ENCODE measurements around the gene CRIM1. TPM values are rescaled to one million over a fixed set of nuclear protein-coding genes. Genes with fewer than 3 reads are reported as not detected.

CRIM1 gene
- total RNA-seq, 2 experiments from 2014 or later, result 1.8 to 2.3 TPM

- H3K9me3 Mint-ChIP-seq, result no peaks in the 10 kb centered on the region
- peaks cover 10% of the 10 kb centered on the region for H3K4me1 Mint-ChIP-seq
- H3K27ac Mint-ChIP-seq, result peak overlapping the region; percentile 63
- no peak for DNase-seq
- H3K36me3 Mint-ChIP-seq (ENCODE audit: low read depth), result peaks cover 71% of the 10 kb centered on the region
- ChIA-PET CTCF (interaction anchor here (1.5 kb wide), 1 partner anchor 8 kb away, joined by 4 read pairs; no protein-coding TSS in a partner anchor), POLR2A (no interaction called here)
- H3K4me3 Mint-ChIP-seq, result no peak overlapping the region
- no peaks in the 10 kb centered on the region for H3K27me3 Mint-ChIP-seq
These were observed 223.0 kb downstream of the CRIM1 start for GRCh38 chr2:36578343-36579296.

GRCh38 chr2:36579297-36579664 lies 223.7 kb downstream of the CRIM1 start:
- no peak overlapping the region for H3K27ac Mint-ChIP-seq
- no peak overlapping the region for H3K4me3 Mint-ChIP-seq
- no peaks in the 10 kb centered on the region for H3K9me3 Mint-ChIP-seq
- ChIA-PET CTCF (no interaction called here), POLR2A (no interaction called here)
- H3K27me3 Mint-ChIP-seq, result no peaks in the 10 kb centered on the region
- H3K36me3 Mint-ChIP-seq (ENCODE audit: low read depth), result peaks cover 74% of the 10 kb centered on the region
- no peak for DNase-seq
- H3K4me1 Mint-ChIP-seq, result peaks cover 10% of the 10 kb centered on the region

DNA sequence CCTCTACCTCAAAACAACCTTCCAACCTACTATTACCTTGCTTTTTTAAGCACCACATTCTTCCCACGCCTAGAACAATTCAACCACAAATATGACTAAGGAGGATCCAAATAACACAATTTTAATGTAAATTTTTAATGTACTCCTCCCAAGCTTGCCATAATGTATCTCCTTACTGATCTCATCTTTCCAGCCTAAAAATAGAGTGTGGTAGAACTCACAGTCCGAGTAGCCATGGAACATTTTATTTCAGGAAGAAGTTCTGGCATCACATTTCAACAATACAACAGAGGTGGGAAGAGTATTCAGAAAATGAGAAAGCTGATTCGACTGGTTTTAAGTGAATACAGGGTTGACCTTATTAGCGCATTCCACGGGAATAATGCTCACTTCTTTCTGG lies 227.0 kb downstream of the CRIM1 start:
- Mint-ChIP-seq H3K27me3 (no peaks in the 10 kb centered on the region), H3K27ac (no peak overlapping the region), H3K4me3 (no peak overlapping the region), H3K4me1 (peaks cover 10% of the 10 kb centered on the region), H3K9me3 (no peaks in the 10 kb centered on the region), H3K36me3 (ENCODE audit: low read depth) (peaks cover 73% of the 10 kb centered on the region)
- ChIA-PET CTCF (no interaction called here), POLR2A (no interaction called here)
- DNase-seq, result no peak

GRCh38 chr2:36582951-36583350 lies 227.4 kb downstream of the CRIM1 start:
- Mint-ChIP-seq H3K27me3 (no peaks in the 10 kb centered on the region), H3K4me3 (no peak overlapping the region), H3K9me3 (no peaks in the 10 kb centered on the region), H3K27ac (no peak overlapping the region), H3K36me3 (ENCODE audit: low read depth) (peaks cover 69% of the 10 kb centered on the region), H3K4me1 (peaks cover 10% of the 10 kb centered on the region)
- ChIA-PET CTCF (interaction anchor here (0.7 kb wide), 1 partner anchor 26 kb away, joined by 3 read pairs; no protein-coding TSS in a partner anchor), POLR2A (no interaction called here)
- no peak for DNase-seq

- DNase-seq, result no peak
- H3K27me3 Mint-ChIP-seq, result no peaks in the 10 kb centered on the region
- ChIA-PET CTCF (no interaction called here), POLR2A (no interaction called here)
- H3K36me3 Mint-ChIP-seq (ENCODE audit: low read depth), result peaks cover 60% of the 10 kb centered on the region
- H3K4me3 Mint-ChIP-seq, result no peak overlapping the region
- H3K27ac Mint-ChIP-seq, result no peak overlapping the region
- H3K9me3 Mint-ChIP-seq, result no peaks in the 10 kb centered on the region
- H3K4me1 Mint-ChIP-seq, result no peaks in the 10 kb centered on the region
These were observed 228.7 kb downstream of the CRIM1 start for GRCh38 chr2:36584148-36584794.

GRCh38 chr2:36586672-36587071 lies 231.1 kb downstream of the CRIM1 start:
- peaks cover 47% of the 10 kb centered on the region for H3K36me3 Mint-ChIP-seq (ENCODE audit: low read depth)
- no peaks in the 10 kb centered on the region for H3K27me3 Mint-ChIP-seq
- H3K9me3 Mint-ChIP-seq, result no peaks in the 10 kb centered on the region
- H3K4me1 Mint-ChIP-seq, result no peaks in the 10 kb centered on the region
- CTCF ChIA-PET, result interaction anchor here (1.3 to 1.4 kb wide), 2 partner anchors 8 to 30 kb away, joined by 3 to 4 read pairs; no protein-coding TSS in a partner anchor
- H3K4me3 Mint-ChIP-seq, result no peak overlapping the region
- POLR2A ChIA-PET, result no interaction called here
- H3K27ac Mint-ChIP-seq, result no peak overlapping the region
- DNase-seq, result no peak

DNA sequence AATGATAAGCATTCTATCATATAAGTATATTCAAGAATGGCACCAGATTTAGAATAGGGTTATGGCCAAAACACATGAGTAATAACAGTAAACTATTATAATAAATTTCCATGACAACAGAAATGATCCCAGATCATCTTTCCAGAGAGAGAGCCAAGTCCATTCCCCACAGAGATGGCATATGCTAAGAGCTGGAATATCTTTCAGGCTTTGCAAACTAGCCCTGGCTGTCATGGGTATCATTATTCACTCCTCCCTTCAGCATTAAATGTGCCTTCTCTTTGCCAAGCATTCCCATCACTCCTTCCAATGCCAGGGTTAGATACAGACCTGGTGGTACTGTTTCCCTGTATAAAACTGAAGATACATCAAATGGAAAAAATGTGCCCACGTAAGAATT lies 231.5 kb downstream of the CRIM1 start:
- Mint-ChIP-seq H3K9me3 (no peaks in the 10 kb centered on the region), H3K27ac (no peak overlapping the region), H3K36me3 (ENCODE audit: low read depth) (peaks cover 47% of the 10 kb centered on the region), H3K27me3 (no peaks in the 10 kb centered on the region), H3K4me3 (no peak overlapping the region), H3K4me1 (no peaks in the 10 kb centered on the region)
- ChIA-PET CTCF (interaction anchor here (1.3 to 1.4 kb wide), 2 partner anchors 9 to 31 kb away, joined by 3 to 4 read pairs; no protein-coding TSS in a partner anchor), POLR2A (no interaction called here)
- DNase-seq, result no peak

DNA sequence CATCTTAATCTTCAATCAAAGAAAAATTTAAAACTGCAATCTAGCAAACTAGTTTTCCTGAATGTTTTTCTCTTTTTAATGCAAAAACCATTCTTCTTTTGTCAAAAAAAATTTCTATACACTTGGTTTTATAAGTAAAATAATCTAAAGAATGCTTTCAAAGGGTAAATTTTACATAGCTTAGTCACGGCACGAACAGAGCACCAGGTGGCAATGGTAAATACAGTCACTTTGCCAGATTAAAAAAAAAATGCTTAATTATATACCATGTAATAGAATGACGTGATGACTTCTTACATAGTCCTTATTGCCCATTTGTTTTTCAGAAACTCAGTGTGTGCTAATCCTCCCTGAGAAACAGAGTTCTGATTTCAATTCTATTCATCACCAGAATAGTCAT lies 232.0 kb downstream of the CRIM1 start:
- POLR2A ChIA-PET, result no interaction called here
- Mint-ChIP-seq H3K36me3 (ENCODE audit: low read depth) (peaks cover 44% of the 10 kb centered on the region), H3K9me3 (no peaks in the 10 kb centered on the region), H3K4me1 (no peaks in the 10 kb centered on the region), H3K4me3 (no peak overlapping the region), H3K27ac (no peak overlapping the region), H3K27me3 (no peaks in the 10 kb centered on the region)
- DNase-seq, result no peak
- CTCF ChIA-PET, result interaction anchor here (1.3 kb wide), 1 partner anchor 9 kb away, joined by 4 read pairs; no protein-coding TSS in a partner anchor

DNA sequence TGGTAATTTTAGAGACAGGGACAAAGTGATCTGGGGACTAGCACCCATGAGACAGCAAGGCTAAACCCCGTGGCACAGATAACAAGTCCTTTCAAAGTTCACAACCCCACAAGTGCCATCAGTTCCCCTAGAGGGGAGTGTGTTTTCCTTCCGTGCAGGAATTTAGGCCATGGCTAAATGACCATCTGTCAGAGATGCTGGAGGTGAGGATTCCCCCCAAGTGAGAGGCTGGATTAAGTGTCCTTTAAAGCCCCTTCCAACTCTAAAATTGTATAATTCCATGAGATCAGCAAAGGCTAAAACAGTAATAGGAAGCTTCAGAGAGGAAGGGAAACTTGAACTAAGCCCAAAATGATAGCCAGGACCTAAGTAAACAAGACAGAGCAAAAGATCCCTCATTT lies 233.7 kb downstream of the CRIM1 start:
- no peaks in the 10 kb centered on the region for H3K9me3 Mint-ChIP-seq
- no peaks in the 10 kb centered on the region for H3K4me1 Mint-ChIP-seq
- H3K36me3 Mint-ChIP-seq (ENCODE audit: low read depth), result peaks cover 37% of the 10 kb centered on the region
- ChIA-PET CTCF (no interaction called here), POLR2A (no interaction called here)
- no peak overlapping the region for H3K4me3 Mint-ChIP-seq
- H3K27ac Mint-ChIP-seq, result no peak overlapping the region
- H3K27me3 Mint-ChIP-seq, result no peaks in the 10 kb centered on the region
- no peak for DNase-seq

DNA sequence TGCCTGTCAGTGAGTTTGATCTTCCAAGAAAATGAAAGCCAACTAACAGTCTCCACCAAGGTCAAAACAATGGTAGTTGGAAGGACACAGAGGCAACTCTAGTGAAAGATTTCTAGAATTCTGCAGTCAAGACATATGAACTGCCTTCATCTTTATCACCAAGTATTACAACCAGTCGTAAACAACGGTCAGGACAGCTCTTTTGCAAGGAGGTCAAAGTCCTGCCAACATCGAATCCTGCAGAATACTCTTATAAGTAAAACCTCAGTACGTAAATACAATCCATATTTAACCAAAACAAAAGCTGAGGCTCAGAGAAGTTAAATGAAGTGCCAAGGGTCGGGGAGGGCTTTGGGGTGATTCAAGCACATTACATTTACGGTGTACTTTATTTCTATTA lies 239.3 kb downstream of the CRIM1 start:
- no peak overlapping the region for H3K4me3 Mint-ChIP-seq
- H3K9me3 Mint-ChIP-seq, result no peaks in the 10 kb centered on the region
- ChIA-PET CTCF (interaction anchor here (1.0 kb wide), 1 partner anchor 38 kb away, joined by 3 read pairs; no protein-coding TSS in a partner anchor), POLR2A (no interaction called here)
- H3K27ac Mint-ChIP-seq, result no peak overlapping the region
- H3K4me1 Mint-ChIP-seq, result peaks cover 19% of the 10 kb centered on the region
- DNase-seq, result no peak
- H3K27me3 Mint-ChIP-seq, result no peaks in the 10 kb centered on the region
- H3K36me3 Mint-ChIP-seq (ENCODE audit: low read depth), result peaks cover 12% of the 10 kb centered on the region

DNA sequence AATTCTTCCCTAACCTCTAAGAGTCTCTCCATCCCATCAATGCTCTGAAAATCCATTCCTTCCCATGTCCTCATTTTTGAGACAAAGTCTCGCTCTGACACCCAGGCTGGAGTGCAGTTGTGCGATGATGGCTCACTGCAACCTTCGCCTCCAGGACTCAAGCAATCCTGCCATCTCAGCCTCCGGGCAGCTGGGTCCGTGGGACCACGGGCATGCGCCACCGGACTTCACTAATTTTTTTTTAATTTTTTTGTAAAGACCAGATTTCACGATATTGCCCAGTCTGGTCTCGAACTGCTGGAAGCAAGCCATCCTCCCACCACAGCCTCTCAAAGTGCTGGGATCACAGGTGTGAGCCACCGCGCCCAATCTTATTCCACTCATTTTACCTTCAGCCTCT lies 240.8 kb downstream of the CRIM1 start:
- H3K27me3 Mint-ChIP-seq, result no peaks in the 10 kb centered on the region
- ChIA-PET POLR2A (no interaction called here), CTCF (no interaction called here)
- H3K4me1 Mint-ChIP-seq, result peaks cover 19% of the 10 kb centered on the region
- no peak for DNase-seq
- no peak overlapping the region for H3K27ac Mint-ChIP-seq
- peaks cover 8% of the 10 kb centered on the region for H3K36me3 Mint-ChIP-seq (ENCODE audit: low read depth)
- peak overlapping the region; percentile 91 for H3K4me3 Mint-ChIP-seq
- H3K9me3 Mint-ChIP-seq, result no peaks in the 10 kb centered on the region

GRCh38 chr2:36597003-36597531 lies 241.5 kb downstream of the CRIM1 start:
- Mint-ChIP-seq H3K27me3 (no peaks in the 10 kb centered on the region), H3K4me1 (peaks cover 19% of the 10 kb centered on the region), H3K36me3 (ENCODE audit: low read depth) (peaks cover 8% of the 10 kb centered on the region), H3K4me3 (peak overlapping the region; percentile 91), H3K9me3 (no peaks in the 10 kb centered on the region), H3K27ac (peak overlapping the region; percentile 94)
- ChIA-PET POLR2A (no interaction called here), CTCF (interaction anchor here (1.6 kb wide), 1 partner anchor 37 kb away, joined by 3 read pairs; no protein-coding TSS in a partner anchor)
- no peak for DNase-seq
